Mesendoderm (in vitro differentiated cells): ENCODE results near the gene CASQ2.

Source experiments
- DNase-seq: peaks from one replicate; pipeline ENCODE4 v3.0.0; 2013
- H2AK5ac ChIP-seq: 2 replicates; pipeline ENCODE4 v1.6.1; 2013; ENCODE audit warnings: low read length, inconsistent platforms
- H2BK120ac ChIP-seq: 2 replicates; pipeline ENCODE4 v1.6.1; 2013; ENCODE audit warnings: low read depth, mild to moderate bottlenecking, low read length, moderate library complexity, mixed read lengths
- H2BK15ac ChIP-seq: replicated peaks from 2 replicates; pipeline ENCODE4 v1.6.1; 2013; ENCODE audit warnings: low read depth, mild to moderate bottlenecking, moderate library complexity
- H2BK5ac ChIP-seq: 2 replicates; pipeline ENCODE4 v1.6.1; 2013; ENCODE audit warnings: low read length, inconsistent platforms
- H3K18ac ChIP-seq: 2 replicates; pipeline ENCODE4 v1.6.1; 2013; ENCODE audit warnings: mild to moderate bottlenecking, low read length, mixed read lengths
- H3K23ac ChIP-seq: one replicate; pipeline ENCODE4 v1.6.1; 2013; ENCODE audit warnings: low read length
- H3K27ac ChIP-seq: 2 replicates; pipeline ENCODE4 v1.5.1; 2013; ENCODE audit warnings: low read depth, mild to moderate bottlenecking, inconsistent platforms, low read length, moderate library complexity
- H3K27me3 ChIP-seq: 2 replicates; pipeline ENCODE4 v1.6.1; 2013; ENCODE audit warnings: low read length, control low read depth, mild to moderate bottlenecking, inconsistent platforms; ENCODE audit not compliant: insufficient read depth, poor library complexity
- H3K36me3 ChIP-seq: 2 replicates; pipeline ENCODE4 v1.6.1; 2013; ENCODE audit warnings: low read length, inconsistent platforms; ENCODE audit not compliant: control insufficient read depth, insufficient read depth
- H3K4ac ChIP-seq: one replicate; pipeline ENCODE4 v1.6.1; 2013; ENCODE audit warnings: low read depth, mild to moderate bottlenecking, low read length, moderate library complexity
- H3K4me1 ChIP-seq: 2 replicates; pipeline ENCODE4 v1.6.1; 2013; ENCODE audit warnings: low read depth, low read length, inconsistent platforms; ENCODE audit not compliant: control insufficient read depth
- H3K4me2 ChIP-seq: 2 replicates; pipeline ENCODE4 v1.6.1; 2013; ENCODE audit warnings: low read length
- H3K4me3 ChIP-seq: 2 replicates; pipeline ENCODE4 v1.5.1; 2013; ENCODE audit warnings: mild to moderate bottlenecking, low read length
- H3K56ac ChIP-seq: one replicate; pipeline ENCODE4 v1.6.1; 2013; ENCODE audit warnings: low read length
- H3K79me1 ChIP-seq: 2 replicates; pipeline ENCODE4 v1.6.1; 2013; ENCODE audit warnings: low read length, inconsistent platforms
- H3K79me2 ChIP-seq: 2 replicates; pipeline ENCODE4 v1.6.1; 2013; ENCODE audit warnings: mild to moderate bottlenecking, low read length; ENCODE audit not compliant: control insufficient read depth, insufficient read depth
- H3K9ac ChIP-seq: 2 replicates; pipeline ENCODE4 v1.6.1; 2013; ENCODE audit warnings: low read length, inconsistent platforms
- H4K5ac ChIP-seq: one replicate; pipeline ENCODE4 v1.6.1; 2013; ENCODE audit warnings: low read length
- H4K8ac ChIP-seq: one replicate; pipeline ENCODE4 v1.6.1; 2013; ENCODE audit warnings: low read depth, mild to moderate bottlenecking, control low read depth, low read length, moderate library complexity
- WGBS: extraction: QIAGEN DNeasy Blood & Tissue Kit; methylation state at CpG from one replicate; pipeline ENCODE4 v1.1.7; 2013; ENCODE audit warnings: low lambda C conversion rate, missing lambda C conversion rate; ENCODE audit not compliant: insufficient coverage; ENCODE audit errors: extremely low coverage; 5-methylcytosine and 5-hydroxymethylcytosine counted together

CASQ2 gene

GRCh38 chr1:115726570-115726969 lies 41.9 kb downstream of the CASQ2 start:
- Histone ChIP-seq H2BK5ac (no peak overlapping the region), H3K36me3 (no peaks in the 10 kb centered on the region), H3K4me2 (no peak overlapping the region), H2AK5ac (no peak overlapping the region), H3K79me2 (no peaks in the 10 kb centered on the region), H2BK15ac (no peak overlapping the region), H3K27me3 (no peaks in the 10 kb centered on the region), H3K27ac (no peak overlapping the region), H3K4me3 (no peak overlapping the region), H3K18ac (no peak overlapping the region), H3K4me1 (no peaks in the 10 kb centered on the region), H3K23ac (no peak overlapping the region), H3K9ac (no peak overlapping the region), H2BK120ac (no peak overlapping the region), H4K5ac (no peak overlapping the region), H3K79me1 (no peaks in the 10 kb centered on the region), H3K56ac (no peak overlapping the region), H3K4ac (no peak overlapping the region), H4K8ac (no peak overlapping the region)
- DNase-seq, result no peak

GRCh38 chr1:115726161-115726560 lies 42.4 kb downstream of the CASQ2 start:
- Histone ChIP-seq H4K5ac (no peak overlapping the region), H2BK5ac (no peak overlapping the region), H3K4me2 (no peak overlapping the region), H3K79me1 (no peaks in the 10 kb centered on the region), H3K23ac (no peak overlapping the region), H3K18ac (no peak overlapping the region), H2BK120ac (no peak overlapping the region), H3K4me1 (no peaks in the 10 kb centered on the region), H3K27me3 (no peaks in the 10 kb centered on the region), H3K56ac (no peak overlapping the region), H3K79me2 (no peaks in the 10 kb centered on the region), H3K9ac (no peak overlapping the region), H3K4me3 (no peak overlapping the region), H3K4ac (no peak overlapping the region), H4K8ac (no peak overlapping the region), H3K27ac (no peak overlapping the region), H2AK5ac (no peak overlapping the region), H2BK15ac (no peak overlapping the region), H3K36me3 (no peaks in the 10 kb centered on the region)
- no CpG with 5 or more reads among the region's 3 CpGs for WGBS
- DNase-seq, result no peak

- Histone ChIP-seq H4K8ac (no peak overlapping the region), H3K27me3 (no peaks in the 10 kb centered on the region), H3K36me3 (no peaks in the 10 kb centered on the region), H3K79me2 (no peaks in the 10 kb centered on the region), H3K9ac (no peak overlapping the region), H2AK5ac (no peak overlapping the region), H3K56ac (no peak overlapping the region), H3K23ac (no peak overlapping the region), H3K4me2 (no peak overlapping the region), H3K27ac (no peak overlapping the region), H2BK120ac (no peak overlapping the region), H2BK15ac (no peak overlapping the region), H3K18ac (no peak overlapping the region), H3K79me1 (no peaks in the 10 kb centered on the region), H2BK5ac (no peak overlapping the region), H3K4me3 (no peak overlapping the region), H4K5ac (no peak overlapping the region), H3K4me1 (no peaks in the 10 kb centered on the region), H3K4ac (no peak overlapping the region)
- DNase-seq, result no peak
- WGBS, result no CpG with 5 or more reads among the region's 2 CpGs
These were observed 42.9 kb downstream of the CASQ2 start for GRCh38 chr1:115725600-115725999.

- H3K79me1 ChIP-seq, result no peaks in the 10 kb centered on the region
- no peak overlapping the region for H3K4me3 ChIP-seq
- H3K4me2 ChIP-seq, result no peak overlapping the region
- no peak overlapping the region for H4K8ac ChIP-seq
- no peak for DNase-seq
- no peak overlapping the region for H2BK15ac ChIP-seq
- no peak overlapping the region for H2AK5ac ChIP-seq
- no peak overlapping the region for H4K5ac ChIP-seq
- no peak overlapping the region for H3K4ac ChIP-seq
- H3K27me3 ChIP-seq, result no peaks in the 10 kb centered on the region
- no peak overlapping the region for H3K18ac ChIP-seq
- H2BK5ac ChIP-seq, result no peak overlapping the region
- H2BK120ac ChIP-seq, result no peak overlapping the region
- no peak overlapping the region for H3K23ac ChIP-seq
- no peak overlapping the region for H3K56ac ChIP-seq
- no peak overlapping the region for H3K27ac ChIP-seq
- H3K4me1 ChIP-seq, result no peaks in the 10 kb centered on the region
- no peak overlapping the region for H3K9ac ChIP-seq
- WGBS, result no CpG with 5 or more reads among the region's 5 CpGs
- H3K79me2 ChIP-seq, result no peaks in the 10 kb centered on the region
- no peaks in the 10 kb centered on the region for H3K36me3 ChIP-seq
These were observed 44.8 kb downstream of the CASQ2 start for GRCh38 chr1:115723756-115724155.

- Histone ChIP-seq H3K18ac (no peak overlapping the region), H3K4me1 (no peaks in the 10 kb centered on the region)
These were observed 46.3 kb downstream of the CASQ2 start for GRCh38 chr1:115722221-115722620.

GRCh38 chr1:115719285-115719684 lies 49.2 kb downstream of the CASQ2 start:
- Histone ChIP-seq H3K27ac (no peak overlapping the region), H3K56ac (no peak overlapping the region), H3K79me2 (no peaks in the 10 kb centered on the region), H3K23ac (no peak overlapping the region), H3K36me3 (no peaks in the 10 kb centered on the region), H4K8ac (no peak overlapping the region), H2BK15ac (no peak overlapping the region), H3K4me2 (no peak overlapping the region), H3K18ac (no peak overlapping the region), H3K4me1 (peaks cover 2% of the 10 kb centered on the region), H3K27me3 (no peaks in the 10 kb centered on the region), H3K9ac (no peak overlapping the region), H3K79me1 (no peaks in the 10 kb centered on the region), H2BK5ac (no peak overlapping the region), H4K5ac (no peak overlapping the region), H2AK5ac (no peak overlapping the region), H2BK120ac (no peak overlapping the region), H3K4me3 (no peak overlapping the region), H3K4ac (no peak overlapping the region)
- WGBS, result no CpG with 5 or more reads among the region's 7 CpGs
- no peak for DNase-seq

More at GRCh38 chr1:115722221-115722620, 46.3 kb downstream of the CASQ2 start:
- Histone ChIP-seq H2BK5ac (no peak overlapping the region), H2BK120ac (no peak overlapping the region), H3K23ac (no peak overlapping the region), H3K27ac (no peak overlapping the region), H3K4me3 (no peak overlapping the region), H3K56ac (no peak overlapping the region), H2AK5ac (no peak overlapping the region), H3K9ac (no peak overlapping the region), H3K4ac (no peak overlapping the region), H3K4me2 (no peak overlapping the region), H4K5ac (no peak overlapping the region), H3K79me1 (no peaks in the 10 kb centered on the region), H3K27me3 (no peaks in the 10 kb centered on the region), H3K79me2 (no peaks in the 10 kb centered on the region), H2BK15ac (no peak overlapping the region), H4K8ac (no peak overlapping the region), H3K36me3 (no peaks in the 10 kb centered on the region)
- whole genome bisulfite sequencing, result no CpG with 5 or more reads among the region's 1 CpG
- no peak for DNase-seq
